GM19238 (cell line): ENCODE results near the gene CRYBG3.

ENCODE experiments used
- DNase-seq: peaks from one replicate; pipeline ENCODE4 v3.0.0; 2011; ENCODE audit warnings: low spot score; ENCODE audit not compliant: insufficient read length

The CRYBG3 gene

DNA sequence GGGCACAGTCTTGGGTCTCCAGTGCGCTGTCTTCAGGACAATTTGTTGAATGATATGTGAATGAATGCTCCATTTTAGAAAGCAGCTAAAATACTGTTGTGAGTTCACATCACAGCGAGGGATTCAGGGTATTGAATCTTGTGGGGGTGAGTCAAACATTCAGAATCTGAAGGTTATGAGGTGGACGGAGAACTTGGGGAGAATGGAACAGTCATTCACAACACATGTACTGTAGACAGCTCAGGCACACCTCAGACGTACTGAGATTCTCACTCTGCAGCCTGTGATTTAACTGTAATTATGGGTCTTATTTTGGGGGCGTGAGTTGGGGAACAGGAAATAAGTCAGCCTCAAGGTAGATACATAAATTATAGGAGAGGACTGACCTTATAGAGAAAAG lies 13.9 kb downstream of the CRYBG3 start:
- no peak for DNase-seq

GRCh38 chr3:97838393-97838792 lies 16.6 kb downstream of the CRYBG3 start:
- DNase-seq = no peak

- no peak for DNase-seq
Measured at GRCh38 chr3:97839944-97840343, 18.1 kb downstream of the CRYBG3 start.

- no peak for DNase-seq
Measured at GRCh38 chr3:97841304-97841703, 19.5 kb downstream of the CRYBG3 start.

DNA sequence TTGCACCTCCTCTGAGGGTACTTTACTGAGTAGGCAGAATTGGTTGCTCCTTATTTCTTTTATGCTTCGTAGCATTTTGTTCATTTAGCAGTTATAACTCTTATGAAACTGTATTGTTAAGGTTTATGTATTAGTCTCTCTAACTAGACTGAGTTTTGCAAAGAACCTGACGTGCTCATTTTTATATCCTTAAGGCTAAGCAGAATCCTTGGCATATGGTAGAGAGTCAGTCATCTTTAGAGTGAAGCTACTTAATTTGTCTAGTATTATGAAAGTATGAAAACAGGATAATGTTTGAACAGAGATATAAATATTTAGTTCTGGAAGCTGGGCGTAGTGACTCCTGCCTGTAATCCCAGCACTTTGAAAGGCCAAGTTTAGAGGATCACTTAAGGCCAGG lies 20.1 kb downstream of the CRYBG3 start:
- no peak for DNase-seq

DNA sequence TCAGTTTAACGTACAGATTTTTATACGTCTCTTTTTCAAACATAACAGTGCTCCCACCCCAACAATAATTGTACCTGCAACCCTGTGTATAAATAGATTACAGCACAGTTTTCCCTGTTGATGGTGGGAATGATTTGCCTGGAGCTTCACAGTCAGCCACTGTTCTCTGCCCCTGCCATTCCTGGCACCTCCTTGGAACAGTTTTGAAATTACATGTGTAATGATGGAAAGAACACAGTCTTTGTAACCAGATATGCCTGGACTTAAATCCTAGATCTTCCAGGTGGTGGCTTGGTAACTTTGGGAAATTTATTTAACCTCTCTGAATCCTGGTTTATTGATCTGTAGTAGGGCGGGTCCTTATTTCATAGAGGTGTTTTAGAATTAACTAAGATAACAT lies 27.0 kb downstream of the CRYBG3 start:
- DNase-seq = no peak

GRCh38 chr3:97857401-97857800 lies 35.6 kb downstream of the CRYBG3 start:
- no peak for DNase-seq

- no peak for DNase-seq
Measured at GRCh38 chr3:97860364-97860763, 38.6 kb downstream of the CRYBG3 start.

DNA sequence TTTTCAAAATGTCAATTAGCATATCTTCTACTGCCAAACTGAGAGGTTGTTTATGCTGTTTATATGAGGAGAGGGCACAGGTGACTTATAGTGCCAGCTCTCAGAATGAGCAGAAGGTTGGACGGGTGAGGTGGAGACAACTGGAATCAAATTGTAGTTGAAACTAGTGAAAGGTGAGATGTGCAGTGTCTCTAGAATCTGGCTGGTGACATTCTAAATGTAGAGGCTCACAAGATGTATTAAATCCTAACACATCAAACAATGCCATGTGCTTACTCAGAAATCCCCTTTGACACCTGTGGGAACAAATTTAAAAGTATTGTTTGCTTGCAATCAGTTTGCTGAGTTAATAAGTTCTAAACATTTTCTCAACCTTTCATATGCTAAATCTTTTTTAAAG lies 40.8 kb downstream of the CRYBG3 start:
- no peak for DNase-seq

- no peak for DNase-seq
Measured at GRCh38 chr3:97863031-97863430, 41.2 kb downstream of the CRYBG3 start.

- DNase-seq = no peak
Measured at GRCh38 chr3:97863775-97864174, 42.0 kb downstream of the CRYBG3 start.

- DNase-seq = no peak
Measured at GRCh38 chr3:97871186-97871585, 49.4 kb downstream of the CRYBG3 start.

DNA sequence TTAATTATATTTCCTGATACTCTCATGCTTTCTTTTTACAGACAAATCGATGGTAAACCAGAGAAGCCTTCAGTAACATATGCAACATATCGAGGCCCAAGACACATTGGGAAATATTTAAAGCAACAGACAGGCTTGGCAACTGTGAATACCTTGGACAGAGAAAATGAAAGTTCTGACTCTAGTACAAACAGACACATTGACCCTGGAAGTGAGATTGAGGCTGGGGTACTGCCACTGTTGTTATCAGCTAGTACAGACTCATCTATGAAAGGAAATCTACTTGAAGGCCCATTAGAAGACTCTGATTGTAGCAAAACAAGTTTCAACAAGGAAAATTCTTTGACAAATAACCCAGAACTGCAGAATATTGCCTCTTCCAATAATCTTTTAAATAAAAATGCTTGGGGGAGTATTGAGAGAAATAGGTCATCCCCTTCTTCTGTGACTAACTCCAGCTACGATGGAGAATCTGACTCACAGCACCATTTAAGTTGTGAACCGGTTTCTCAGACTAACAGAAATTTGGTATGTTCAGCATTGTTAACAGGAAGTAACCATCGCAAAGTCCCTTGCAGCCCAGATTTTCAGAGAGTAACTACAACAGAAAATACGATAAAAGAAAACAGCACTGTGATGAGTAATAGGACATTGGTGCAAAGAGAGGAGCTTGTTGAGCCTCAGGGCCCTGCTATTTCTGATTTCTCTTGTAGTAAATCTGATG lies 50.2 kb downstream of the CRYBG3 start:
- DNase-seq = no peak

DNA sequence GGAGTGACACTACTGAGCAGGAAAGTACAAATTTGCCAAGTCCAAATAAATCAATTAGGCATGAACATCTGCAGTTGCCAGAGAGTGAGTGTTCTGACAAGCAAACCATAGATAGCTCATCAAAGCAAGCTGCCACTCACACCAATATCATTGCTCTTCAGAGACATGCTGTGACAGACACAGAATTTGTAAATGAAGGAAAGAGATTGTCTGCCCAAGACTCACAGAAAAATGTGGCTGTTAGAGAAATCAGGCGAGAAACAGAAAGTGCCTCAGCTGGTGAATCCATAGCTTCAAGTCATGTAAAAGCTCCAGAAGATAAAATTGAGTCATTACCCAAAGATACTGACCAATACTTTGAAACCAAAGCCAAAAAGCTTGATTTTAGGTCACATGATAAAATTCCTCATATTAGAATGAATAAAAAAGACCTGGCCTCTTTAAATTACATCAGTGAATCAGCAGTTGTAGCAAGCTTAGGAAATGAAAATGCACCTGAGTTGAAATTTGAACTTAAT lies 50.8 kb downstream of the CRYBG3 start:
- DNase-seq = no peak

GRCh38 chr3:97880267-97880666 lies 58.5 kb downstream of the CRYBG3 start:
- no peak for DNase-seq

GRCh38 chr3:97882975-97883598 lies 61.3 kb downstream of the CRYBG3 start:
- no peak for DNase-seq

- no peak for DNase-seq
Measured at GRCh38 chr3:97883736-97884135, 61.9 kb downstream of the CRYBG3 start.

GRCh38 chr3:97884586-97885123 lies 62.8 kb downstream of the CRYBG3 start:
- no peak for DNase-seq

DNA sequence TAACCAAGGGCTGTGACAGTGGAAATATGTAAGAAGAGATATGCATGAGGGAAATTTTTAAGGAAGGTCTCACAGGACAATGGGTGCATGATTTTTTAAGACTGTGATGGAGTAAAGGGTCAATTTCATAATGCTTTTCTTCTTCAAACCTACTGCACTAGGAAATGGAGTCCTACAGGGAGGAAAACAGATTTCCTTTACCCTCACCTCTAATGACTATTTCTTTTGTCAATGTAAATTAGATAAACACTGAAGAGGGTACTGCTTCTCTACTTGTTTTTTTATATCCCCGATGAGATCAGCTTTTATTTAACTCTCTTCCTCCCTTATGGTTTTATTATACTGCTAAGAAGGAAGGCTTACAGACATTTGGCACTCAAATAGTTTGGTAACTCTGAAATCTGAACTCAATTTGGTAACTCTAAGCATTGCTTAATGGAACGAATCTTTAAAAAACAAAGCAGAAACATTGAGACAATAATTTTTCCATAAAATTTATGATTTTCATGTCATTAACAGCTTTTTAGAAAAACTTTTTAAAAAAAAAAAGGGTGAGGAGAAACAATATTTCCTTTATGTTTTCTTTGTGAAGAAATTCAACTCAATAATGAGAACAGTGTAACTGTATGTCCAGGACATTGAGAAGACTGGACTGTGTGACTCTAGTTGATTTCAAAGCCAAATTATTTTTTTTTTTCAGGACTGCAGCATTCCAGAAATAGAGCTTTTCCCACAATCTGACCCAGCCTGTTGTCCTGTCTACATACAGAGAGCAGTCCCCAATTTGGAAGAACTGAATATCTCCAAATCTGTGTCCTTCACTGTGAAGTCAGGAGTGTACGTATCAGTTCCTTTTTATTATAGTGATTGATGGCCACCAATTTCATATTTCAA lies 64.4 kb downstream of the CRYBG3 start:
- no peak for DNase-seq

DNA sequence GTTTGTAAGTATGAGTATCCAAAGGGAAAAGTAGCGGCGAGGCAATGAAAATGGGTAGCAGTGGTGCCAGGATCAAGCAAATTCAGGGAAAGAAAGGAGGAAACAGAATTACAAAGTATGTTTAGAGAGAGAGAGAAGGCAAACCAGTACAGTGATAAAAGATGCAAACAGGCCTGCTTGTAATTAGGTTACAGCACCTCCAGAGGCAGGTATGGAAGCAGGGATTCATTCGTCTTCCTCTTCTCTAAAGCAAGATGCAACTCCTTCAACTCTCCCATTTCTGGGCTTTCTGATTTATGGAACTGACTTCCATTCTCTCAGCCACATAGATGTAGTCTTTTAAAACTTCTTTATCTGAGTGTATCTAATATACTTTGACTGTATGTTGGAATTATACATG lies 68.0 kb downstream of the CRYBG3 start:
- DNase-seq = no peak

- DNase-seq = no peak
Measured at GRCh38 chr3:97892852-97893251, 71.0 kb downstream of the CRYBG3 start.

DNA sequence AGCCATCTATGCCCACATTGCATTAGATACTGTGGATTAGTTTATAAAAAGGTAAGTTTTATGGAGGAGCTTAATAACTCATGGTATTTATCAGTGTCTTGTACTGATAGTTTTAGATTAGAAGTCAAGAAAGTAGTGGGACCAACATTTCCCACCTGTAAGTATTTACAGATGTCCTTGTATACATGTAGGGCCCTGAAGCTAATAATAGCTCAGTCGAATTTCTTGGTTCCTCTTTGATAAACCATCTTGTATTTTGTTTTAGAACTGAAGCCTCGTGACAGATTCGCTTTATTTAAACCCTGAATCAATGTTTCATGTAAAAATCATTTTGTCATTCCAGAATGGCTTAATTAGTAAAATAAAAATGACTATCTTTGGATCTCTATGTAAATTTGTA lies 73.4 kb downstream of the CRYBG3 start:
- no peak for DNase-seq
